Epithelial cell of proximal tubule (primary cell): ENCODE measurements around the gene NFIA. TPM values are rescaled to one million over a fixed set of nuclear protein-coding genes. Genes with fewer than 3 reads are reported as not detected.

Experiments
- DNase-seq: peaks from one replicate; pipeline ENCODE4 v3.0.0-alpha.2; 2011; ENCODE audit warnings: low read depth
- H3K4me3 ChIP-seq: 2 replicates; pipeline ENCODE4 v1.5.1; 2011; ENCODE audit warnings: low read depth, mild to moderate bottlenecking, low read length
- total RNA-seq: library from RNA; depleted of rRNA; stranded (reverse); fragments of >200 nt; gene quantifications from 2 replicates; pipeline ENCODE4 v1.2.3, GENCODE V29; 2015
- TF ChIP-seq, protein P1 (sequence below): conservative IDR thresholded peaks from 2 replicates; pipeline ENCODE4 v1.5.1; 2012; ENCODE audit warnings: low read depth, mild to moderate bottlenecking, low read length

NFIA gene
- total RNA-seq, 1 donor from 2014 or later, result 1.6 TPM

DNA sequence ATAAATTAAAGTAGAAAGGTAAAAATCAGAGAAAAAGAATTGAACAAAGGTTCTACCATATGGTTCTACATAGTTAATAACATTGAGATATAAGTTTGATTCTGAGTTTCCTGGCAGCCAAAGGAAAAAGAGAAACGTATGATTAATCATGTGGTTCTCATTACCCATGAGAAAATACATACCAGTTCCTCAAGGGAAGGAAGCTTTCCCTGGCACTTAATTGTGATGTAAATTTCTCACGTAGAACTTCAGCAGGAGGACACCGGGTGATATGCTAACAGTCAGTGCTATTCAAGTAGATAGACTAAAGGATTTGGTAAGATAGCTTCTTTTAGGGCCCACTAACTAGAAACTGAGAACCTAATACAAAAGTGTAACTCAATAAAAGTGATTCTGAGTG lies 218.5 kb downstream of the NFIA start:
- TF ChIP-seq, protein P1, sequence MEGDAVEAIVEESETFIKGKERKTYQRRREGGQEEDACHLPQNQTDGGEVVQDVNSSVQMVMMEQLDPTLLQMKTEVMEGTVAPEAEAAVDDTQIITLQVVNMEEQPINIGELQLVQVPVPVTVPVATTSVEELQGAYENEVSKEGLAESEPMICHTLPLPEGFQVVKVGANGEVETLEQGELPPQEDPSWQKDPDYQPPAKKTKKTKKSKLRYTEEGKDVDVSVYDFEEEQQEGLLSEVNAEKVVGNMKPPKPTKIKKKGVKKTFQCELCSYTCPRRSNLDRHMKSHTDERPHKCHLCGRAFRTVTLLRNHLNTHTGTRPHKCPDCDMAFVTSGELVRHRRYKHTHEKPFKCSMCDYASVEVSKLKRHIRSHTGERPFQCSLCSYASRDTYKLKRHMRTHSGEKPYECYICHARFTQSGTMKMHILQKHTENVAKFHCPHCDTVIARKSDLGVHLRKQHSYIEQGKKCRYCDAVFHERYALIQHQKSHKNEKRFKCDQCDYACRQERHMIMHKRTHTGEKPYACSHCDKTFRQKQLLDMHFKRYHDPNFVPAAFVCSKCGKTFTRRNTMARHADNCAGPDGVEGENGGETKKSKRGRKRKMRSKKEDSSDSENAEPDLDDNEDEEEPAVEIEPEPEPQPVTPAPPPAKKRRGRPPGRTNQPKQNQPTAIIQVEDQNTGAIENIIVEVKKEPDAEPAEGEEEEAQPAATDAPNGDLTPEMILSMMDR, result no peak
- no peak for DNase-seq
- no peak overlapping the region for H3K4me3 ChIP-seq

DNA sequence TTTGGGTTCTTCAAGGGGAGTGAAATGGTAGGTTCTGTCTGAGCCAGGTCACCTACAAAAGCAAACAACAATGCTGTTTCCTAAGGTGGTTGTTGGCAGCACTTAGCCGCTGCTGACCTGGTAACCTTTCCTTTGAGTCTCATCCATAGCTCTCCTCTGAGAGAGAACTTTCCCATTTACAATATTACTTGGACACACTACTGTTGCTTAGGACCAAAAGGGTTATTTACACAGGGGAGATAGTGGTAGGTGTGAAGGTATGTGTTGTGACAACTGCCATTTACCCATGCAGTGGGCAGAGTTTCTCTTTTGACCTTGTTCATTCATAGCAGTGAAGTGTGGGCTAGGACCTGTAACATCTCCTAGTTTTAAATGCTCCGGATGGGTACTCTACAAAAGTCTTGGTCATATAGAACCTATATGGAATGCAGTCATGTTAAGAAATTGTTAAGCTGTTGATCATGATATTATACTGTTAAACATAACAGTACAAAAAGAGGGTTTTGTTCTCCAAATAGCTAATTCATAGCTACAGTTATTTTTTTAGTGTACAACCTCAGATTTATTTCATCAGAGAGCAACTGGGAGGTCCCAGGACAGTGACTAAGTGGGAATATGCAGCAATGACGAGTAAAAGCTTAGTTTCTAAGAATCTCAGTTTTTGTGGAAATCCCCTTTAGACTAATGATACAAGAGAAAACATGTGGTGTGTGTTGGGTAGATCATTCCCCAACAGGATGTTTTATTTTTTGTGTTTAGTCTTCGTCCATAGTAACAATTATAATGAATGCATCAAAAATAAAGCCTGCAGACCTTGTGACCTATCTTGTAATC lies 219.7 kb downstream of the NFIA start:
- no peak overlapping the region for H3K4me3 ChIP-seq
- peak; percentile 83 for DNase-seq
- TF ChIP-seq, protein P1, result no peak

DNA sequence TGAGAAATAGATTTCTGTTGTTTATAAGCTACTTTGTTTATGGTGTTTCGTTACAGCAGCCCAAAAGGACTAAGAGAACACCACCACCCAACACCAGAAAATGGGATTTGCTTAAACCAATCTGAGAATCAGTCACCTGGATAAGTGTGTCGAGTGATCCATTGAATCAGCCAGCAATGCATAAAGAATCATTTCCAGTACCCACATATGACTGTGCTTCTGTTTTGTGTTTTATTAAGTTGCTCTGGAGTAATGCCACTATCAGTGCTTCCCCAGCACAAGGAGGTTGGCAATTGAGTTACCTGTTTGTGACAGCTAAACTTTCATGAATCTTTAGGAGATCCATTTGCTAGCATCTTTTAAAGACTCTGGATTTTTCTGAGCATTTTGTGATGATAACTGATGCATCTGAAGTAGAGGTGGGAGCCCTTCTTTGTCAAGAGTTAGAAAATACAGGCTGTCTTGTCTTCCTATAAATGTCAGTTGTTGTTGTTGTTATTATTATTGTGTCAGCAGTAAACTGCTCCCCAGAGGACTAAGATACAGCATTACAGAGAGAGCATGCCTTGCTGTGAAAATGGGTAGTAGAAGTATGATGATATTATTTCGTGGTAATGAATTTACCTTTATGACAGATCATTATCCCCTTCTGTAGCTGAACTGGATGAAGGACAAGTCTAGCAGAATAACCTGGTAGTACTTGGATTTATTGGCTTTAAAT lies 225.2 kb downstream of the NFIA start:
- no peak for DNase-seq
- TF ChIP-seq, protein P1, result no peak
- H3K4me3 ChIP-seq, result no peak overlapping the region

DNA sequence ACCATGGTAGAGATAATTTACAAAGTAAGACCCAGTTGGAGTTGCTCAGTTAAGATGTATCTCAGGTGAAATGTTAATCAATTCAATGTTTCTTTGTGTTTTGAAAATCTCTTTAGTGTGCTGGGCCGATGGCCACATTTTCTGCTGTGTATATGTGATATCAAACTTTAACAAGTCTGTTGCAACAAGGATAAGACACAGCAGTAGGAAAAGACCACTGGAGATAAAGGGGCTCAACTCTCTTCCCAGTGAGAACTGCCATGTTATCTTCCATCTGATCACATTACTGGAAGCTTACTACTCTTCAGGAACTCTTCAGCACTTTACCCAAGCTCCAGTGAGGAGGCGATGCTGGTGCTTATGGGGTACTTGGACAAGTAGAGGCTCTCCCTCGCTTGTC lies 227.7 kb downstream of the NFIA start:
- no peak for DNase-seq
- no peak overlapping the region for H3K4me3 ChIP-seq
- TF ChIP-seq, protein P1, result no peak

DNA sequence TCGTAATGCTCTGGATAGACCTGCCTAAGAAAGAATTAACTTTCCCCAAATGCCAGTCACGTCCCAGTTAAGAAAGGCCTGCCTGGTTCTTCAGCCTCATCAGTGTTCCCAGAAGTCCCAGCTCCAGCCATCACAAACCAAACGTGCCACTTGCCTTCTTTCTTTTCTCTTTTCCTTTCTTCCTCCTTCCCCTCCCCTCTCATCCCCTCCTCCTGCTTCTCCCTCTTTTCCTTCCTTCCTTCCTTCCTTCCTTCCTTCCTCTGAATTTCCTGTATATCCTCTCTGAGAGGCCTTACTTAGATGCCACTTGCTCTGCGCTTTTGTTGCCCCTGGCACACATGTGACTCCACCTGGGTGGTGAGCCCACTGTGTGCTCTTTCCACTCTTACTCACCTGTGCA lies 228.2 kb downstream of the NFIA start:
- TF ChIP-seq, protein P1, result no peak
- DNase-seq, result no peak
- no peak overlapping the region for H3K4me3 ChIP-seq

DNA sequence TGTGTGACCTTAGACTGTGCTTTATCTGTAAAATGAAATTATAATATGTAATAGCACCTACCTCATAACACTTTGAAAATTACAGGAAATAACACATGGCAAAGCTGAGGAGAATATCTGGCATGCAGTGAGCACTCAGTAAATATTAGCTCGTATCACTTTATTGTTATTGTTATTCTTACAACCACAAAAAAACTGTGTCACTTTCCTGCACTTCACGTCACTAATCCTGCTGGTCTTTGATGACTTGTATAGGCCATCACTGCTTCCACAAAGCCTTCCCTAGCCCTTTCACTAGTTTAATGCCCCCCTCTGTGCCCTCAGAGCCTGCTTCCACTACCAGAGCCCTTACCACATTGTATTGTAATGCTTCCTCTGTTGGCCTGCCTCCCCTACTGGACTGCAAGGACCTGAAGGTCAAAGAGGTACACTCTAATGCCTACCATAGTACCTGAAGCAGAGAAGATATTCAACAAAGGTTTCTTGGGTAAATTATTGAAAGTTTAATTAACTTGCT lies 231.6 kb downstream of the NFIA start:
- no peak overlapping the region for H3K4me3 ChIP-seq
- DNase-seq, result no peak
- TF ChIP-seq, protein P1, result no peak
